Vagina (tissue), 2 donors: ENCODE data around the gene STXBP6. TPM values are rescaled to one million over a fixed set of nuclear protein-coding genes. Genes with fewer than 3 reads are reported as not detected.

Experiments
- DNase-seq, 2 donors: peaks; one replicate each; pipeline ENCODE4 v3.0.0-alpha.2; 2017; ENCODE audit errors: extremely low spot score in 2 of 2
- H3K27ac ChIP-seq: fragments of 200-600 bp; sonication (generic); one replicate; pipeline ENCODE4 v1.5.1; 2019
- H3K27me3 ChIP-seq: fragments of 200-600 bp; sonication (generic); one replicate; pipeline ENCODE4 v1.5.1; 2019
- H3K36me3 ChIP-seq, 2 donors: fragments of 200-600 bp; sonication (generic); one replicate each; pipeline ENCODE4 v1.5.1; 2017 to 2019
- H3K4me1 ChIP-seq: fragments of 200-600 bp; sonication (generic); one replicate; pipeline ENCODE4 v1.5.1; 2019
- H3K4me3 ChIP-seq, 2 donors: fragments of 200-600 bp; sonication (generic); 1 replicate in 1 of 2; 2 replicates in 1 of 2; pipeline ENCODE4 v1.5.1; 2016 to 2019
- H3K9me3 ChIP-seq: fragments of 200-600 bp; sonication (generic); one replicate; pipeline ENCODE4 v1.5.1; 2019
- POLR2A ChIP-seq, 2 donors: fragments of 450-650 bp; IDR thresholded peaks; one replicate each; pipeline ENCODE4 v1.6.1; 2017; ENCODE audit warnings: antibody characterized with exemption in 2 of 2, mild to moderate bottlenecking in 2 of 2, moderate library complexity in 2 of 2
- POLR2AphosphoS5 ChIP-seq, 2 donors: sonication (generic); formaldehyde crosslinking; IDR thresholded peaks; one replicate each; pipeline ENCODE4 v1.9.0; 2017; ENCODE audit warnings: antibody characterized with exemption in 2 of 2, mild to moderate bottlenecking in 2 of 2, low read depth in 1 of 2; ENCODE audit not compliant: insufficient read depth in 1 of 2
- intact Hi-C: fragments of 100-400 bp; cut with DNase I; formaldehyde crosslinking; loops from one replicate; pipeline ENCODE4 v1.15.1; 2023
- total RNA-seq: library from RNA; depleted of rRNA; stranded (reverse); fragments of >200 nt; gene quantifications from one replicate; pipeline ENCODE4 v1.2.3, GENCODE V29; 2016
- TF ChIP-seq, protein P1 (sequence below), 3 experiments: fragments of 450-650 bp in 2 of 3; fragments of 200-600 bp in 1 of 3; sonication (generic) in 1 of 3; IDR thresholded peaks; one replicate each; pipeline ENCODE4 v1.5.1; 2017 to 2019; ENCODE audit warnings: antibody characterized with exemption in 3 of 3, mild to moderate bottlenecking in 2 of 3, moderate library complexity in 2 of 3

Gene STXBP6
- total RNA-seq, 1 donor from 2014 or later: 4.4 TPM

GRCh38 chr14:24881116-24881893 is 168.6 kb downstream of the STXBP6 start:
- DNase-seq: no peak

DNA sequence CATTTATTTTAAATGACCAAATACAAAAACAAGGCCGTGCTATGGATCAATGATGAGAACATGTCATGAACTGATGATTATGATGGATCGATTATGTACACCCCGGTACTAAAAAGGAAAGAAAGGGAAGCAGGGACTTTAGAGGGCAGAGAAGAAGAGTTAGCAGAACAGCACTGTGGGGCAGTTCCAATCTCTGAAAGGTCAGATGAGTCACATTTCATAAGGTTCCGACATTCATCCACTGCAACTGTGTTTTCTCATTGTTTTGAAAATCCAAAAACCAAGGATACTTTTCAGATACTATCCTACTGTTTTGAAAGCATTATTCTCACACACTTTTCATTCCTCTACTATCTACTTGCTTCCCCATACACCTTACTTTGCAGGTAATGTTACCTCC is 169.3 kb downstream of the STXBP6 start:
- intact Hi-C loops: no loop called here
- H3K27ac ChIP-seq: no peak overlapping the region
- TF ChIP-seq, protein P1, sequence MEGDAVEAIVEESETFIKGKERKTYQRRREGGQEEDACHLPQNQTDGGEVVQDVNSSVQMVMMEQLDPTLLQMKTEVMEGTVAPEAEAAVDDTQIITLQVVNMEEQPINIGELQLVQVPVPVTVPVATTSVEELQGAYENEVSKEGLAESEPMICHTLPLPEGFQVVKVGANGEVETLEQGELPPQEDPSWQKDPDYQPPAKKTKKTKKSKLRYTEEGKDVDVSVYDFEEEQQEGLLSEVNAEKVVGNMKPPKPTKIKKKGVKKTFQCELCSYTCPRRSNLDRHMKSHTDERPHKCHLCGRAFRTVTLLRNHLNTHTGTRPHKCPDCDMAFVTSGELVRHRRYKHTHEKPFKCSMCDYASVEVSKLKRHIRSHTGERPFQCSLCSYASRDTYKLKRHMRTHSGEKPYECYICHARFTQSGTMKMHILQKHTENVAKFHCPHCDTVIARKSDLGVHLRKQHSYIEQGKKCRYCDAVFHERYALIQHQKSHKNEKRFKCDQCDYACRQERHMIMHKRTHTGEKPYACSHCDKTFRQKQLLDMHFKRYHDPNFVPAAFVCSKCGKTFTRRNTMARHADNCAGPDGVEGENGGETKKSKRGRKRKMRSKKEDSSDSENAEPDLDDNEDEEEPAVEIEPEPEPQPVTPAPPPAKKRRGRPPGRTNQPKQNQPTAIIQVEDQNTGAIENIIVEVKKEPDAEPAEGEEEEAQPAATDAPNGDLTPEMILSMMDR (IDR thresholded peaks at IDR 0.05): no peak
- TF ChIP-seq POLR2AphosphoS5 (IDR thresholded peaks at IDR 0.05; ENCODE audit: insufficient read depth in 1 of 2, low read depth in 1 of 2) (no peak), POLR2A (IDR thresholded peaks at IDR 0.05) (no peak)
- no peak overlapping the region for H3K4me3 ChIP-seq
- no peaks in the 10 kb centered on the region for H3K4me1 ChIP-seq
- H3K27me3 ChIP-seq: no peaks in the 10 kb centered on the region
- no peak for DNase-seq
- H3K36me3 ChIP-seq: no peaks in the 10 kb centered on the region
- H3K9me3 ChIP-seq: no peaks in the 10 kb centered on the region

More at GRCh38 chr14:24881116-24881893, 168.6 kb downstream of the STXBP6 start:
- H3K4me3 ChIP-seq: no peak overlapping the region
- H3K4me1 ChIP-seq: no peaks in the 10 kb centered on the region
- TF ChIP-seq, protein P1 (IDR thresholded peaks at IDR 0.05): no peak
- no peak overlapping the region for H3K27ac ChIP-seq
- H3K9me3 ChIP-seq: no peaks in the 10 kb centered on the region
- H3K36me3 ChIP-seq: no peaks in the 10 kb centered on the region
- H3K27me3 ChIP-seq: no peaks in the 10 kb centered on the region
- intact Hi-C loops: no loop called here

DNA sequence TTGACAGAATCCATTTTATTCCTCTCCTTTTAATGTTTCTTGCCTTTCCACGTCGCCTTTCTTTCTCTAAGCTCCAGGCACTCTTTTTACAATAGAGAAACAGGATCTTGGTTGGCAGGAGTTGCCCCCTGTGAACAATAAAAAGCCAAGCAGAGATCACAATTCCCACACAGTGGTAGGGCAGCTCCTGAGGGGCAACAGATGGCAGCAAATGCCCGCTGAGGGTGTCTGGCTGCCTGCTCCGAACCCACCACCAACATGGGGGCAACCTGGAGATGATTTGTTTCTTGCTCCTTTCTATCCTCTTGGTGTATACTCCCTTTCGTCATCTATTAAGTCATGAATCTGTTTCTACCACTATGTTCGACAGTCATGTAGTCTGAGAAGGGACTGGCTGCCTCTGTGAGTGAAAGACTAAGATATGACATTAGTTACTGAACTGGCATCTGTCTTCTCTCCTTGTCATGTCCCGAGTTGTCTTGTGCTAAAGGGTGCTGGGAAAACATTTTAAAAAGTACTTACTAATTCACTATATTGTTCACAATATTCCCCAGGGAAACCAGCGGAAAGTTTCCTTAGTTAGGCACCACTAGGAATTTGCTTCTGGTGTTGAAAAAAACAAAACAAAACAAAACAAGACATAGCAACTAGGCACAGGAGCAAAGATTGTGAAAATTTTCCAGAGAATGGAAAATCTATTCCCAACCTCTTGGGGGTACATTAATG is 170.1 kb downstream of the STXBP6 start:
- Histone ChIP-seq H3K36me3 (no peaks in the 10 kb centered on the region), H3K27ac (no peak overlapping the region), H3K4me3 (no peak overlapping the region), H3K9me3 (no peaks in the 10 kb centered on the region), H3K27me3 (no peaks in the 10 kb centered on the region), H3K4me1 (no peaks in the 10 kb centered on the region)
- intact Hi-C loops: no loop called here
- no peak for DNase-seq
- TF ChIP-seq POLR2A (IDR thresholded peaks at IDR 0.05) (no peak), POLR2AphosphoS5 (IDR thresholded peaks at IDR 0.05; ENCODE audit: insufficient read depth in 1 of 2, low read depth in 1 of 2) (no peak)
- TF ChIP-seq, protein P1 (IDR thresholded peaks at IDR 0.05): no peak

DNA sequence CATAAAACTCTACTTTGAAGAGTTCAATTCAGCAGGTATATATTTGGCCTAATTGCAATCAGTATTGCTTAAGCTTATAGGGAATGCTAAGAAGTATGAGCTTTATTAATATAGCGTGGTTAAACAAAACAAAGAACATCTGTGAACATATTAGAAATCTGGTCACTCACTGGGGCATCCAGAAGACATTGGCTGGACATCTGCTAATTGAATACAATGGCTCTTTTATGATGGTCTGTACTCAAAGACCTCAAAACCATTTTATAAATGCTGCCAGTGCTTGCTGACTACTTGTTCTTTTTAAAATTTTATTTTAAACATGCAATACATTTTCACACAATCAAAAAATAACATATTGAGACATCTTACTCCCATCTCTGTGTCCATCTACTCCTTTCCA is 173.0 kb downstream of the STXBP6 start:
- H3K27me3 ChIP-seq: no peaks in the 10 kb centered on the region
- DNase-seq: no peak
- H3K36me3 ChIP-seq: no peaks in the 10 kb centered on the region
- H3K4me1 ChIP-seq: no peaks in the 10 kb centered on the region
- intact Hi-C loops: no loop called here
- TF ChIP-seq POLR2A (IDR thresholded peaks at IDR 0.05) (no peak), POLR2AphosphoS5 (IDR thresholded peaks at IDR 0.05; ENCODE audit: insufficient read depth in 1 of 2, low read depth in 1 of 2) (no peak)
- TF ChIP-seq, protein P1 (IDR thresholded peaks at IDR 0.05): no peak
- H3K4me3 ChIP-seq: no peak overlapping the region
- H3K9me3 ChIP-seq: no peaks in the 10 kb centered on the region
- H3K27ac ChIP-seq: no peak overlapping the region
